Raji (cell line): ENCODE measurements around the gene ANXA2.

ENCODE experiments used
- POLR2A ChIP-seq: IDR thresholded peaks from 2 replicates; pipeline ENCODE4 v1.6.1; 2011; ENCODE audit warnings: low read depth, low read length, control low read depth; ENCODE audit not compliant: insufficient read depth

ANXA2 gene

GRCh38 chr15:60346077-60346476 lies 51.7 kb downstream of the ANXA2 start:
- TF ChIP-seq POLR2A = no peak

GRCh38 chr15:60345598-60345997 lies 52.2 kb downstream of the ANXA2 start:
- no peak for TF ChIP-seq POLR2A

GRCh38 chr15:60344987-60345386 lies 52.8 kb downstream of the ANXA2 start:
- no peak for TF ChIP-seq POLR2A

GRCh38 chr15:60344461-60344860 lies 53.3 kb downstream of the ANXA2 start:
- TF ChIP-seq POLR2A = no peak

- no peak for TF ChIP-seq POLR2A
Observed at GRCh38 chr15:60343221-60343970, 54.4 kb downstream of the ANXA2 start.

GRCh38 chr15:60340207-60340921 lies 57.4 kb downstream of the ANXA2 start:
- TF ChIP-seq POLR2A = no peak

- TF ChIP-seq POLR2A = no peak
Observed at GRCh38 chr15:60339236-60339635, 58.5 kb downstream of the ANXA2 start.

GRCh38 chr15:60338810-60339209 lies 59.0 kb downstream of the ANXA2 start:
- TF ChIP-seq POLR2A = no peak

- no peak for TF ChIP-seq POLR2A
Observed at GRCh38 chr15:60337076-60337475, 60.7 kb downstream of the ANXA2 start.

GRCh38 chr15:60328852-60329443 lies 68.8 kb downstream of the ANXA2 start:
- TF ChIP-seq POLR2A = no peak

GRCh38 chr15:60326824-60327654 lies 70.7 kb downstream of the ANXA2 start:
- TF ChIP-seq POLR2A = no peak

GRCh38 chr15:60326343-60326742 lies 71.4 kb downstream of the ANXA2 start:
- TF ChIP-seq POLR2A = no peak

- TF ChIP-seq POLR2A = no peak
Observed at GRCh38 chr15:60325905-60326304, 71.9 kb downstream of the ANXA2 start.

GRCh38 chr15:60324706-60325438 lies 72.9 kb downstream of the ANXA2 start:
- no peak for TF ChIP-seq POLR2A

- no peak for TF ChIP-seq POLR2A
Observed at GRCh38 chr15:60323322-60323721, 74.5 kb downstream of the ANXA2 start.

- no peak for TF ChIP-seq POLR2A
Observed at GRCh38 chr15:60320365-60320764, 77.4 kb downstream of the ANXA2 start.
